Brain microvascular endothelial cell (primary cell): ENCODE results near the gene ITGB3BP.

Experiments
- DNase-seq: peaks from one replicate; pipeline ENCODE4 v3.0.0-alpha.2; 2020
- H3K27ac ChIP-seq: fragments of 250-450 bp; sonication (Bioruptor Pico); 2 replicates; pipeline ENCODE4 v1.5.1; 2020; ENCODE audit warnings: mild to moderate bottlenecking, moderate library complexity
- H3K27me3 ChIP-seq: fragments of 250-450 bp; sonication (Bioruptor Pico); replicated peaks from 2 replicates; pipeline ENCODE4 v1.5.1; 2020; ENCODE audit warnings: mild to moderate bottlenecking
- H3K36me3 ChIP-seq: fragments of 250-450 bp; sonication (Bioruptor Pico); replicated peaks from 2 replicates; pipeline ENCODE4 v1.5.1; 2020; ENCODE audit warnings: mild to moderate bottlenecking
- H3K4me3 ChIP-seq: 2 replicates; pipeline ENCODE4 v1.5.1; 2011; ENCODE audit warnings: low read depth, mild to moderate bottlenecking, control low read depth, low read length, moderate library complexity
- CTCF ChIP-seq: IDR thresholded peaks from 2 replicates; pipeline ENCODE4 v1.5.1; 2011; ENCODE audit warnings: low read depth, mild to moderate bottlenecking, moderate library complexity, low read length, control low read depth, inconsistent platforms; ENCODE audit errors: missing control alignments
- in situ Hi-C: cut with HindIII; loops from 2 replicates; pipeline ENCODE4 v1.10.0; 2017; ENCODE audit warnings: low sequenced_read_pairs, low pct_ligation_motif_present

The ITGB3BP gene

DNA sequence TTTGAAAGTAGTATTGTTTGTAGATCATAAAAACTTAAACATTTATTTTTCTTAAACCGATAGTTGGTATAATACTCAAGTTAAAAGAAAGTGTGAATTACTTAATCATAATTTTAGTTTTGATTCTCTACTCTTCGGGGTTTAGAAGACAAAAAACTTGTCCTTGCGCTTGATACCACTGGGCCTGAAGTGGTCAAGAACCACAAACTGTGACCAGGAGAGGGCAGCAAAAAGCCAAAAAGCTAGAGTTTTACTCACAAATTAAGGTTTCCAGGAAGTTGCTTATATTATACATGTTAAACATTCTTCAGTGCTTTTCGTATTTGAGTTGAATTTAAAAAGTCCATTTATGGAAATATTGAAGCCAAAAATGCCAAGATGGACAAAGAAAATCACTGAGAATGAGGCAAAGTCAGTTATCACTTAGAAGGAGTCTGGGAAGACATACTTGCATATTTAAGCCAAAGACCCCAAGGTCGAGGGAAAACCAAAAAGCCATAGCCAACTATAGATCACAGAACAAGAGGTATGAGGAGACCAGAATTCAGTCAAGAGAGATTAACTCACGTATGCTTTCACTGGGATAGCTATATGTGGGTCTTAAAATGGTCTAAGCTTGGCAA lies 34.5 kb upstream of the ITGB3BP start:
- peak; percentile 80 for TF ChIP-seq CTCF
- Histone ChIP-seq H3K36me3 (no peaks in the 10 kb centered on the region), H3K27me3 (no peaks in the 10 kb centered on the region), H3K4me3 (no peak overlapping the region), H3K27ac (no peak overlapping the region)
- in situ Hi-C loops = no loop called here
- DNase-seq = peak; percentile 55

GRCh38 chr1:63555480-63555879 lies 32.5 kb upstream of the ITGB3BP start:
- in situ Hi-C loops = no loop called here
- Histone ChIP-seq H3K4me3 (no peak overlapping the region), H3K27ac (no peak overlapping the region), H3K27me3 (no peaks in the 10 kb centered on the region), H3K36me3 (no peaks in the 10 kb centered on the region)
- no peak for TF ChIP-seq CTCF
- DNase-seq = no peak

- H3K27ac ChIP-seq = no peak overlapping the region
- DNase-seq = no peak
- H3K4me3 ChIP-seq = no peak overlapping the region
- in situ Hi-C loops = no loop called here
- H3K36me3 ChIP-seq = no peaks in the 10 kb centered on the region
- H3K27me3 ChIP-seq = no peaks in the 10 kb centered on the region
- TF ChIP-seq CTCF = no peak
These were observed 25.9 kb upstream of the ITGB3BP start for GRCh38 chr1:63548877-63549276.

- H3K4me3 ChIP-seq = no peak overlapping the region
- DNase-seq = no peak
- no peaks in the 10 kb centered on the region for H3K36me3 ChIP-seq
- H3K27me3 ChIP-seq = no peaks in the 10 kb centered on the region
- no peak overlapping the region for H3K27ac ChIP-seq
- TF ChIP-seq CTCF = no peak
- in situ Hi-C loops = no loop called here
These were observed 25.3 kb upstream of the ITGB3BP start for GRCh38 chr1:63548303-63548702.

DNA sequence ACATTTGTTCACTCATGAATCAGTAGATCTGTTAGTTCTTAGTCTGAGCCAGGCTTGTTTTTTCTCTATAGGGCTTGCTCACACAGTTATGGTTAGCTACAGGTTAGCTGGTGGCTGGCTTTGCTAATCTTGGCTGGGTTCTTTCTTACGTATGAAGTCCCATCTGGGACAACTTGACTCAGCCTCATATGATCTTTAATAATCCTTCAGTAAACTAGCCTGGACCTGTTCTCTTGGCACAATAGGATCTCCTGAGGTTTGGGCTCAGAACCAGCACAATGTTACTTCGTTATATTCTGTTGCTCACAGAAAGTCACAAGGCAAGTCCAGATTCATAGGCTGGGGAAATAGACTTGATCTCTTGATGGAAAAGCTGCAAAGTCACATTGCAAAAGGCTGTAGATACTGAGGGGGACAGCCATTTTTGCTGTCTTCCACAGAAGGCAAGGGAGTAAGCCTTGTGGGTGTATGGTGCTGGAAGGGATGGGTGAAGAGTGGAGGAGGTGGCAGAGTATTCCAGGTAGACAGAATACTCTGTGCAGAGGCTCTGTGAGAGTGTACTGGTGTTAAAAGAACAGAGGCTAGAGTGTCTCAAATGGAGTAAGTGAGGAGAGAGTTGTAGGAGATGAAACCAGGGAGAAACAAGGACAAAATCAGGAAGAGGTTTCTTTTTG lies 24.7 kb upstream of the ITGB3BP start:
- DNase-seq = no peak
- Histone ChIP-seq H3K4me3 (no peak overlapping the region), H3K36me3 (no peaks in the 10 kb centered on the region), H3K27ac (no peak overlapping the region), H3K27me3 (no peaks in the 10 kb centered on the region)
- no peak for TF ChIP-seq CTCF
- in situ Hi-C loops = no loop called here

- no peak for DNase-seq
- Histone ChIP-seq H3K36me3 (no peaks in the 10 kb centered on the region), H3K4me3 (no peak overlapping the region), H3K27ac (no peak overlapping the region), H3K27me3 (no peaks in the 10 kb centered on the region)
- TF ChIP-seq CTCF = no peak
- in situ Hi-C loops = no loop called here
These were observed 22.8 kb upstream of the ITGB3BP start for GRCh38 chr1:63545780-63546179.
